Right cardiac atrium (tissue), 5 donors: ENCODE measurements around the gene AURKB. TPM values are rescaled to one million over a fixed set of nuclear protein-coding genes. Genes with fewer than 3 reads are reported as not detected.

Source experiments
- ATAC-seq, 2 donors: fragments of 200-7000 bp; cut with Tn5 transposase; one replicate each; pipeline versions ENCODE4 v1.8.0 to v1.9.1; 2020; ENCODE audit warnings: moderate library complexity in 2 of 2, mild to moderate bottlenecking in 1 of 2
- DNase-seq, 3 donors: peaks; one replicate each; pipeline ENCODE4 v3.0.0-alpha.2; 2020
- H3K27ac ChIP-seq: one replicate; pipeline ENCODE4 v1.5.1; 2013; ENCODE audit warnings: mild to moderate bottlenecking, low read length, control low read depth, moderate library complexity
- H3K27me3 ChIP-seq: one replicate; pipeline ENCODE4 v1.6.1; 2013; ENCODE audit not compliant: control insufficient read depth, insufficient read depth
- H3K4me1 ChIP-seq: one replicate; pipeline ENCODE4 v1.6.1; 2013; ENCODE audit warnings: low read length; ENCODE audit not compliant: control insufficient read depth, insufficient read depth
- H3K4me3 ChIP-seq: one replicate; pipeline ENCODE4 v1.5.1; 2013; ENCODE audit warnings: low read length, control low read depth
- H3K9me3 ChIP-seq: one replicate; pipeline ENCODE4 v1.6.1; 2013; ENCODE audit warnings: low read length; ENCODE audit not compliant: control insufficient read depth
- WGBS: extraction: QIAGEN DNeasy Blood & Tissue Kit; methylation state at CpG from one replicate; pipeline ENCODE4 v1.1.7; 2013; 5-methylcytosine and 5-hydroxymethylcytosine counted together
- intact Hi-C, 4 donors: fragments of 100-400 bp; cut with DNase I; formaldehyde crosslinking; loops; one replicate each; pipeline versions ENCODE4 v1.11.0 to v1.14.0; 2022 to 2023
- polyA plus RNA-seq: library from polyadenylated mRNA; stranded (reverse); fragments of 200-250 nt; gene quantifications from one replicate; pipeline ENCODE4 v1.2.3, GENCODE V29; 2013
- total RNA-seq, 4 donors: library from RNA; stranded (reverse); fragmentation: NEBNext Ultra II Directional; extraction: Animal tissue kit (Norgen Biotek cat#: 25700); gene quantifications; one replicate each; pipeline ENCODE4 v1.2.1, GENCODE V29; 2021
- donor health status: healthy with polysubstance abuse.
- donor health status: DM: no; HTN: yes; CAD: no.
- donor health status: DM: no; HTN: no; CAD: no.
- donor health status: DM: no; HTN: yes; CAD: no; lungs with severe emphysema.
- donor health status: DM: yes; HTN: yes; CAD: no.

The AURKB gene
- total and polyA plus RNA-seq, 5 donors: 0.45 to 1.3 (median 1.1) TPM; not detected in 2

- Histone ChIP-seq H3K9me3 (no peaks in the 10 kb centered on the region), H3K4me3 (no peak overlapping the region), H3K27me3 (no peaks in the 10 kb centered on the region), H3K4me1 (no peaks in the 10 kb centered on the region), H3K27ac (no peak overlapping the region)
- intact Hi-C loops: no loop called here
- DNase-seq (no peak), ATAC-seq (no peak)
- WGBS: 99% methylated on average over 8 of the region's 8 CpGs
Observed at GRCh38 chr17:8244768-8245167, 34.4 kb upstream of the AURKB start.

DNA sequence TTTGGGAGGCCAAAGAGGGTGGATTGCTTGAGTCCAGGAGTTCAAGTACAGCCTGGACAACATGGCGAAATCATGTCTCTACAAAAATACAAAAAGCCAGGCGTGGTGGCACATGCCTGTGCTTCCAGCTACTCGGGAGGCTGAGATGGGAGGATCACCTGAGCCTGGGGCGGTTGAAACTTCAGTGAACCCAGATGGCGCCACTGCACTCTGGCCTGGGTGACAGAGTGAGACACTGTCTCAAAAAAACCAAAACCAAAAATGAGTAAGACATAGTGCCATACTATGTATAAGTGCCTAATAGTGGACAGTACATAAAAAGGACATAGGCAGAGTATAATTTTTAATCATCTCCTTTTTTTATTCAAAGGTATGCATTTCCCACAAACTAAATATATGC lies 33.5 kb upstream of the AURKB start:
- no peak overlapping the region for H3K4me3 ChIP-seq
- H3K27ac ChIP-seq: no peak overlapping the region
- H3K9me3 ChIP-seq: no peaks in the 10 kb centered on the region
- ATAC-seq (no peak), DNase-seq (no peak)
- intact Hi-C loops: no loop called here
- WGBS: 96% methylated on average over 5 of the region's 5 CpGs
- no peaks in the 10 kb centered on the region for H3K27me3 ChIP-seq
- H3K4me1 ChIP-seq: no peaks in the 10 kb centered on the region

GRCh38 chr17:8237886-8238285 lies 27.5 kb upstream of the AURKB start:
- DNase-seq: no peak
- Histone ChIP-seq H3K4me1 (no peaks in the 10 kb centered on the region), H3K27ac (no peak overlapping the region), H3K9me3 (no peaks in the 10 kb centered on the region), H3K4me3 (no peak overlapping the region), H3K27me3 (no peaks in the 10 kb centered on the region)
- peak in 1 of 2 donors; percentile 21 for ATAC-seq
- intact Hi-C loops: no loop called here
- WGBS: 86% methylated on average over 4 of the region's 4 CpGs

- H3K9me3 ChIP-seq: no peaks in the 10 kb centered on the region
- DNase-seq: no peak
- 84% methylated on average over 7 of the region's 7 CpGs for WGBS
- ATAC-seq: no peak
- H3K27ac ChIP-seq: no peak overlapping the region
- H3K27me3 ChIP-seq: no peaks in the 10 kb centered on the region
- no peaks in the 10 kb centered on the region for H3K4me1 ChIP-seq
- H3K4me3 ChIP-seq: no peak overlapping the region
- intact Hi-C loops: no loop called here
Observed at GRCh38 chr17:8237175-8237574, 26.8 kb upstream of the AURKB start.

GRCh38 chr17:8235676-8236075 lies 25.3 kb upstream of the AURKB start:
- WGBS: 94% methylated on average over 7 of the region's 7 CpGs

DNA sequence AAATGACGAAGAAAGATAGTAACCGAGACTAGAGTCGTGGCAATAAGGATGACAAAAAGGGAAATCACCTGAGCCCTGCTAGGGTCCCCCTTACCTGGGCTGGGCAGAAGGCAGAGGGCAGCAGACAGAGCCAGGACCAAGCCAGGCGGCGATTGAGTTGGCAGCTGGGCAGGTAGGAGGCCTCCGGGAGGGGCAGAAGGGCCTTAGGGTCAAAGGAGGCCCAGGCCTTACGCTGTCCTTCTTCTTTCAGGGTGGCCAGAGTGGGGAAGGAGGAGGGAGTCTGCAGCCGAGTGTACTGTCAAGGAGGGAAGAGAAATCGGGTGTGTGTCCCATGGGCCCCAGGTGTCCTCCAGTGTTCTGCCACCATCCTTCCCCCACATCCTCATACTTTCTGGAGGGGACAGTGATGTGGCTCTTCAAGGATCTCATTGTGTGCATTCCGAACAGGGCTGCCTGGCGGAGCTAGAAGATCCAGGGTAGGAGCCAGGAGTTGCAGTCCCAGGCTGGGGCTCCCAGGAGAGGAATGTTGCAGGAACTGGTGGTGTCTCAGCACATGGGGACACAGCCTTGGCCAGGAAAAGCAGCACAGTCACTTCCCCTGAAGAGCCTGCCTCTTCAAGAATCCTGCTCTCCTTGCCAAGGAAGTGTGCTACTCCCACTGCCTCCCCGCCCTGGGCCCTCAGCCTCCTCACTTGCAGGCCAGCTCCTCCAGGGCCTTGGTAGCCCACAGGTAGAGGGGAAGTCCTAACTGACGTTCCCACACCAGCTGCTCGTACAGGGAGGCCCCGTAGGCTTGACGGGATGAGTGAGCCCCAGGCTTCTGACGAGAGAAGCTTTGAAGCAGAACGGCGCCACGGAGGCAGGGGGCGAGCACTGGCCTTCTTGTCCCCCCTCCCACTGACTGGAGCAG lies 24.2 kb upstream of the AURKB start:
- WGBS: 82% methylated on average over 21 of the region's 21 CpGs
- Histone ChIP-seq H3K27me3 (no peaks in the 10 kb centered on the region), H3K9me3 (no peaks in the 10 kb centered on the region), H3K4me3 (no peak overlapping the region), H3K27ac (no peak overlapping the region), H3K4me1 (no peaks in the 10 kb centered on the region)
- DNase-seq (no peak), ATAC-seq (peak in 1 of 2 donors; percentile 43)
- intact Hi-C loops: no loop called here

More at GRCh38 chr17:8235676-8236075, 25.3 kb upstream of the AURKB start:
- Histone ChIP-seq H3K4me1 (no peaks in the 10 kb centered on the region), H3K9me3 (no peaks in the 10 kb centered on the region), H3K27ac (no peak overlapping the region), H3K27me3 (no peaks in the 10 kb centered on the region), H3K4me3 (no peak overlapping the region)
- no peak for DNase-seq
- no peak for ATAC-seq
- intact Hi-C loops: no loop called here

DNA sequence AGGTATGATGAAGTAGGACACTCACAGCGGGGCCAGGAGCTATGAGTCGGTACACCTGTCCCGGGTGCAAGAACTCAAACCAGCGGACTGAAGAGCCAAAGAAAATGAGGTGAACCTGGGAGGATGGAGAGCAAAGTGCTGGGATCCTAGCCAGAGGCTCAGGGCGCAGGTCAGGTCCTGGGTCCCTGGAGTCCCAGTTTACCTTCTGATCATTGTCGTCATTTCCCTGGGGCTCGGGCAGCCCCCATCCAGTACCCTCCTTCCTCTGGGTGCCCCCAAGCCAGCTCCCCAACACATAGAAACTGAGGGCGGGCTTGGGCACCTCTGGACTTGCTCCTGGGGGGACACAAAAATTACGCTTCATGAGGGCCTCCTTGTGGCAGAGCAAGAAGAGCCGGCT lies 21.3 kb upstream of the AURKB start:
- no peak overlapping the region for H3K27ac ChIP-seq
- intact Hi-C loops: no loop called here
- WGBS: 98% methylated on average over 10 of the region's 10 CpGs
- no peaks in the 10 kb centered on the region for H3K9me3 ChIP-seq
- no peak for ATAC-seq
- DNase-seq: no peak
- H3K4me3 ChIP-seq: no peak overlapping the region
- H3K4me1 ChIP-seq: no peaks in the 10 kb centered on the region
- H3K27me3 ChIP-seq: no peaks in the 10 kb centered on the region

DNA sequence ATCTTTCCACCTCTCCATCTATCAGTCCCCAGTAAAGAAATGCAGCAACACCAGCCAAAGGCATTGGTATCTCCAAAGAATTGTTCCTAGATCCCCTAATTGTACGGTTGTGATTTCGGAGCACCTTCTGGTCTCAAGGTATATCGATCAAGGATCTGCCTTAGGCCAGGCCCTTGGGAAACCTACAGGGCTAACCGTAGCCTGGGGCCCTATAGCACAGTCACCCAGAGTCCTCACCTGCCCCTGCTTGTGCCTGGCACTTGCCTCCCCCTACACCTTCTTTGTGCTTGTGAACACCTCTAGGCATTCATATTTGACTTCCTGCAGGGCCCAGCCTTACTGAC lies 16.8 kb upstream of the AURKB start:
- intact Hi-C loops: loop anchor here in 3 of 4 donors (10.0 kb wide), 1 partner anchor 102 kb away; the partner anchor contains the start of gene HES7 (in 3 of the 3)
- DNase-seq (no peak), ATAC-seq (no peak)
- H3K27ac ChIP-seq: no peak overlapping the region
- peaks cover 5% of the 10 kb centered on the region for H3K4me1 ChIP-seq
- no peaks in the 10 kb centered on the region for H3K27me3 ChIP-seq
- H3K4me3 ChIP-seq: no peak overlapping the region
- H3K9me3 ChIP-seq: no peaks in the 10 kb centered on the region
- WGBS: 89% methylated on average over 4 of the region's 4 CpGs

- Histone ChIP-seq H3K4me1 (peaks cover 5% of the 10 kb centered on the region), H3K27me3 (no peaks in the 10 kb centered on the region), H3K4me3 (peak overlapping the region; percentile 36), H3K9me3 (no peaks in the 10 kb centered on the region), H3K27ac (peak overlapping the region; percentile 59)
- WGBS: 7% methylated on average over 32 of the region's 32 CpGs
- peak; percentile 66 to 80 (median 80) for DNase-seq
- ATAC-seq: peak; percentile 6 to 10
- intact Hi-C loops: loop anchor here in 3 of 4 donors (10.0 kb wide), 1 partner anchor 102 kb away; the partner anchor contains the start of gene HES7 (in 3 of the 3)
Observed at GRCh38 chr17:8226536-8227237, 16.3 kb upstream of the AURKB start.

- ATAC-seq: no peak
- 47% methylated on average over 20 of the region's 20 CpGs for WGBS
- intact Hi-C loops: loop anchor here in 3 of 4 donors (10.0 kb wide), 1 partner anchor 101 kb away; the partner anchor contains the start of gene HES7 (in 3 of the 3)
Observed at GRCh38 chr17:8225813-8226535, 15.6 kb upstream of the AURKB start.

More at GRCh38 chr17:8225813-8226535, 15.6 kb upstream of the AURKB start:
- DNase-seq: peak in 2 of 3 donors; percentile 57 to 75
- H3K27me3 ChIP-seq: no peaks in the 10 kb centered on the region
- H3K27ac ChIP-seq: no peak overlapping the region
- no peak overlapping the region for H3K4me3 ChIP-seq
- H3K9me3 ChIP-seq: no peaks in the 10 kb centered on the region
- peaks cover 5% of the 10 kb centered on the region for H3K4me1 ChIP-seq
